Loucy (cell line): ENCODE data around the gene KRTAP5-9.
"Not testable (repeated sequence)": the region's sequence is repeated elsewhere in the genome, so short reads cannot be mapped to it uniquely, and the experiment has no call there.

Experiments used
- H2AFZ ChIP-seq: fragments of 200-600 bp; sonication (generic); 2 replicates; pipeline ENCODE4 v1.6.0; 2016; ENCODE audit warnings: antibody characterized with exemption, mild to moderate bottlenecking, low read length, moderate library complexity
- H3F3A ChIP-seq: fragments of 200-600 bp; 2 replicates; pipeline ENCODE4 v1.6.0; 2016; ENCODE audit warnings: antibody characterized with exemption, low read depth, mild to moderate bottlenecking
- H3K27me3 ChIP-seq: fragments of 200-600 bp; sonication (generic); 2 replicates; pipeline ENCODE4 v1.6.1; 2014; ENCODE audit warnings: low read length, mild to moderate bottlenecking; ENCODE audit not compliant: insufficient read depth, poor library complexity, severe bottlenecking
- H3K36me3 ChIP-seq: fragments of 200-600 bp; sonication (generic); 2 replicates; pipeline ENCODE4 v1.6.1; 2016; ENCODE audit warnings: low read length; ENCODE audit not compliant: insufficient read depth
- H3K4me1 ChIP-seq: fragments of 200-600 bp; sonication (generic); 2 replicates; pipeline ENCODE4 v1.5.1; 2014; ENCODE audit warnings: low read length, mild to moderate bottlenecking; ENCODE audit not compliant: insufficient read depth, poor library complexity, severe bottlenecking
- H3K4me2 ChIP-seq: fragments of 200-600 bp; sonication (generic); 2 replicates; pipeline ENCODE4 v1.6.0; 2014; ENCODE audit warnings: antibody characterized with exemption, low read length, low read depth, mild to moderate bottlenecking; ENCODE audit not compliant: poor library complexity, severe bottlenecking
- H3K4me3 ChIP-seq: fragments of 200-600 bp; sonication (generic); 2 replicates; pipeline ENCODE4 v1.5.1; 2014; ENCODE audit warnings: low read length, mild to moderate bottlenecking, mixed read lengths; ENCODE audit not compliant: poor library complexity, severe bottlenecking
- H3K79me2 ChIP-seq: fragments of 200-600 bp; sonication (generic); 2 replicates; pipeline ENCODE4 v1.6.1; 2014; ENCODE audit warnings: low read length; ENCODE audit not compliant: insufficient read depth
- H3K9ac ChIP-seq: fragments of 200-600 bp; sonication (generic); 2 replicates; pipeline ENCODE4 v1.6.0; 2014; ENCODE audit warnings: mild to moderate bottlenecking, low read depth, low read length, moderate library complexity; ENCODE audit not compliant: poor library complexity, severe bottlenecking
- H3K9me2 ChIP-seq: fragments of 200-600 bp; sonication (generic); replicated peaks from 2 replicates; pipeline ENCODE4 v1.6.1; 2016; ENCODE audit warnings: low read depth, low read length, mixed read lengths
- H3K9me3 ChIP-seq: fragments of 200-600 bp; sonication (generic); 2 replicates; pipeline ENCODE4 v1.6.1; 2014; ENCODE audit warnings: mild to moderate bottlenecking, antibody characterized with exemption, low read length, low read depth; ENCODE audit not compliant: insufficient read depth
- H4K20me1 ChIP-seq: fragments of 200-600 bp; sonication (generic); 2 replicates; pipeline ENCODE4 v1.6.0; 2014; ENCODE audit warnings: antibody characterized with exemption, low read length, mild to moderate bottlenecking; ENCODE audit not compliant: insufficient read depth, poor library complexity, severe bottlenecking
- CTCF ChIP-seq: fragments of 200-600 bp; sonication (generic); conservative IDR thresholded peaks from 2 replicates; pipeline ENCODE4 v1.5.1; 2014; ENCODE audit warnings: mild to moderate bottlenecking, antibody characterized with exemption, low read length

KRTAP5-9 gene

DNA sequence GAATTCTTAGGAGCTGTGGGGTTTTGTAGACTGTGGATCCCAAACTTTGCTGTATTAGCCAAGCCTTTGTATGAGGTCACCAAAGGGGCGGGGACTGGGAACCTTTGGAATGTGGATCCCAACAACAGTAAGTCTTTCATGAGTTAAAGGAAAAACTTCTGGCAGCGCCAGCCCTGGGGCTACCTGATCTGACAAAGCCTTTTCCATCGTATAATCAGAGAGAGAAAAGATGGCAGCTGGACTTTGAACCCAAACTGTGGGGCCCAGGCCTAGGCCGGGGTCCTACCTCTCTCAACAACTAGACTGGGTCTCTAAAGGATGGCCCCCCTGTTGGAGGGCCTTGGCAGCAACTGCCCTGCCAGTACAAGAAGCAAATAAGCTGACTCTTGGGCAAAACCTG lies 40.1 kb downstream of the KRTAP5-9 start:
- not testable (repeated sequence) for H3K27me3 ChIP-seq, H3K36me3 ChIP-seq, H3K9me2 ChIP-seq, H3F3A ChIP-seq, H4K20me1 ChIP-seq, H3K4me2 ChIP-seq, H3K4me1 ChIP-seq, H3K4me3 ChIP-seq, H2AFZ ChIP-seq, H3K9me3 ChIP-seq, H3K79me2 ChIP-seq, H3K9ac ChIP-seq

GRCh38 chr11:71588822-71589545 lies 40.8 kb downstream of the KRTAP5-9 start:
- not testable (repeated sequence) for H3K79me2 ChIP-seq, H3K9ac ChIP-seq, H3K4me3 ChIP-seq, H3K4me1 ChIP-seq, H3K9me2 ChIP-seq, H2AFZ ChIP-seq, H4K20me1 ChIP-seq, H3F3A ChIP-seq, H3K9me3 ChIP-seq, H3K36me3 ChIP-seq, H3K4me2 ChIP-seq, H3K27me3 ChIP-seq
- TF ChIP-seq CTCF = peak; percentile 33

GRCh38 chr11:71589546-71589920 lies 41.3 kb downstream of the KRTAP5-9 start:
- H3K4me1 ChIP-seq, H3K27me3 ChIP-seq, H3K9me3 ChIP-seq, H3K9me2 ChIP-seq, H2AFZ ChIP-seq, H3K4me3 ChIP-seq, H3K36me3 ChIP-seq, H3K9ac ChIP-seq, H4K20me1 ChIP-seq, H3K79me2 ChIP-seq, H3K4me2 ChIP-seq, H3F3A ChIP-seq: not testable (repeated sequence)
